ENCODE results near the gene EIF3B. TPM values are rescaled to one million over a fixed set of nuclear protein-coding genes. Genes with fewer than 3 reads are reported as not detected.

Gene EIF3B
- total and polyA plus RNA-seq, 4 donors, result 27.4 to 98.8 (median 60.8) TPM

GRCh38 chr7:2316578-2316977, 38.0 kb upstream of the EIF3B start:
- Histone ChIP-seq H3K9me3 (ENCODE audit: control insufficient read depth in 4 of 4, low read length in 3 of 4) (no peaks in the 10 kb centered on the region), H3K36me3 (ENCODE audit: control insufficient read depth in 4 of 4, insufficient read depth in 3 of 4, low read depth in 1 of 4, low read length in 3 of 4) (no peaks in the 10 kb centered on the region), H3K4me3 (ENCODE audit: low read depth in 1 of 3, low read length in 3 of 3) (no peak overlapping the region), H3K9ac (ENCODE audit: low read depth in 1 of 2, low read length in 2 of 2) (no peak overlapping the region), H3K27me3 (ENCODE audit: control insufficient read depth in 4 of 4, insufficient read depth in 4 of 4, low read length in 3 of 4) (no peaks in the 10 kb centered on the region), H3K27ac (ENCODE audit: low read depth in 1 of 2, low read length in 2 of 2) (no peak overlapping the region), H3K4me1 (ENCODE audit: control insufficient read depth in 4 of 4, insufficient read depth in 4 of 4, low read length in 3 of 4) (peaks cover 0 to 10% (median 5%) of the 10 kb centered on the region in 4 donors)
- WGBS, result 92% methylated on average over 1 of the region's 1 CpG
- DNase-seq (ENCODE audit: low spot score), result no peak
- TF ChIP-seq HNF4G (IDR thresholded peaks at IDR 0.05) (no peak), REST (IDR thresholded peaks at IDR 0.05) (no peak), YY1 (IDR thresholded peaks at IDR 0.05) (no peak), NR2F2 (IDR thresholded peaks at IDR 0.05) (no peak), FOXA2 (IDR thresholded peaks at IDR 0.05) (no peak), GABPA (IDR thresholded peaks at IDR 0.05 in 1 of 2, conservative IDR thresholded peaks at IDR 0.05 in 1 of 2) (no peak), ATF3 (IDR thresholded peaks at IDR 0.05) (no peak), JUND (IDR thresholded peaks at IDR 0.05) (no peak), TAF1 (conservative IDR thresholded peaks at IDR 0.05) (no peak), EGR1 (IDR thresholded peaks at IDR 0.05; ENCODE audit: low read depth in 2 of 2) (no peak), SP1 (IDR thresholded peaks at IDR 0.05) (no peak), FOXA1 (IDR thresholded peaks at IDR 0.05) (no peak), RXRA (IDR thresholded peaks at IDR 0.05) (no peak), CTCF (IDR thresholded peaks at IDR 0.05; ENCODE audit: low read depth, low read length, missing input control) (no peak)

GRCh38 chr7:2317556-2318293, 36.9 kb upstream of the EIF3B start:
- no peak for DNase-seq (ENCODE audit: low spot score)
- WGBS, result 79% methylated on average over 12 of the region's 12 CpGs
- no peak overlapping the region for H3K4me3 ChIP-seq (ENCODE audit: low read depth in 1 of 3, low read length in 3 of 3)
- no peaks in the 10 kb centered on the region for H3K36me3 ChIP-seq (ENCODE audit: control insufficient read depth in 4 of 4, insufficient read depth in 3 of 4, low read depth in 1 of 4, low read length in 3 of 4)
- H3K27ac ChIP-seq (ENCODE audit: low read depth in 1 of 2, low read length in 2 of 2), result no peak overlapping the region
- no peak overlapping the region for H3K9ac ChIP-seq (ENCODE audit: low read depth in 1 of 2, low read length in 2 of 2)
- H3K27me3 ChIP-seq (ENCODE audit: control insufficient read depth in 4 of 4, insufficient read depth in 4 of 4, low read length in 3 of 4), result no peaks in the 10 kb centered on the region
- H3K9me3 ChIP-seq (ENCODE audit: control insufficient read depth in 4 of 4, low read length in 3 of 4), result no peaks in the 10 kb centered on the region
- H3K4me1 ChIP-seq (ENCODE audit: control insufficient read depth in 4 of 4, insufficient read depth in 4 of 4, low read length in 3 of 4), result peaks cover 0 to 10% (median 5%) of the 10 kb centered on the region in 4 donors
- TF ChIP-seq RAD21 (IDR thresholded peaks at IDR 0.05) (no peak), FOXA1 (IDR thresholded peaks at IDR 0.05) (no peak), CTCF (IDR thresholded peaks at IDR 0.05; ENCODE audit: low read depth, low read length, missing input control) (no peak), HNF4A (conservative IDR thresholded peaks at IDR 0.05) (no peak), JUND (IDR thresholded peaks at IDR 0.05) (no peak), EGR1 (IDR thresholded peaks at IDR 0.05; ENCODE audit: low read depth in 2 of 2) (no peak), REST (IDR thresholded peaks at IDR 0.05) (no peak), NR2F2 (IDR thresholded peaks at IDR 0.05) (no peak), RXRA (IDR thresholded peaks at IDR 0.05) (no peak), TAF1 (conservative IDR thresholded peaks at IDR 0.05) (no peak), MAX (IDR thresholded peaks at IDR 0.05) (no peak), SP1 (IDR thresholded peaks at IDR 0.05) (no peak), ATF3 (IDR thresholded peaks at IDR 0.05) (no peak), YY1 (IDR thresholded peaks at IDR 0.05) (no peak)

Data from liver (tissue), 9 donors.